HUES6 (cell line): ENCODE data around the gene ROR2.

Experiments used
- H3K27ac ChIP-seq: 2 replicates; pipeline ENCODE4 v1.7.0; 2013; ENCODE audit warnings: low read depth, mild to moderate bottlenecking, low read length, inconsistent platforms
- H3K27me3 ChIP-seq: 2 replicates; pipeline ENCODE4 v1.6.1; 2013; ENCODE audit warnings: low read length; ENCODE audit not compliant: control insufficient read depth, insufficient read depth
- H3K36me3 ChIP-seq: 2 replicates; pipeline ENCODE4 v1.6.1; 2013; ENCODE audit warnings: low read length; ENCODE audit not compliant: control insufficient read depth, insufficient read depth
- H3K4me1 ChIP-seq: 2 replicates; pipeline ENCODE4 v1.6.1; 2013; ENCODE audit warnings: low read length; ENCODE audit not compliant: control insufficient read depth, insufficient read depth
- H3K4me3 ChIP-seq: 2 replicates; pipeline ENCODE4 v1.5.1; 2013; ENCODE audit warnings: low read depth, low read length
- H3K9ac ChIP-seq: one replicate; pipeline ENCODE4 v1.6.1; 2013; ENCODE audit warnings: mild to moderate bottlenecking, low read length
- H3K9me3 ChIP-seq: 2 replicates; pipeline ENCODE4 v1.6.1; 2013; ENCODE audit warnings: low read depth, low read length; ENCODE audit not compliant: control insufficient read depth, insufficient read depth

Gene ROR2

DNA sequence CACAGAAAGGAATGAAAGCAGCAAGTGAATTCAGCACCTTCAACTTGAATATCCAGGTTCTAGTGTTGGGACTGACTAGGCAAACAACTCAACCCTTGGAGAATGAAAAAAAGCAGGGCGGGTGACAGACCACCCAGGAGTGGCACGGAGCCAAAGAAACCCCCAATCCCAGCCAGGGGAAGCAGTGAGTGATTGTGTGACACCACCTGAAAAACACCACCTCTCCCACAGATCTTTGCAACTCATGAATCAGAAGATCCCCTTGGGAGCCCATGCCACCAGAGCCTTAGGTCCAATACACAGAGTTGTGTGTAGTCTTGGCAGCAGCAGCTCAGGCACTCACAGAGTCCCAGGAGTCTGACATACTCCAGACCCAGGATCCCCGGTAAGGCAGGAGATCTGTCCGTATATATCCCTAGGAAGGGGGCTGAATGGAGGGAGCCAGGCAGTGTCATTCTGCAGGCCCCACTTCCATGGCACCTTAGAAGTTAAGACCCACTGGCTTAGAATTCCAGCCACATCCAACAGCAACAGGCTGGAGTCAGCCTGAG, 22.1 kb upstream of the ROR2 start:
- Histone ChIP-seq H3K27me3 (no peaks in the 10 kb centered on the region), H3K9ac (no peak overlapping the region), H3K27ac (no peak overlapping the region), H3K36me3 (no peaks in the 10 kb centered on the region), H3K9me3 (no peaks in the 10 kb centered on the region), H3K4me1 (no peaks in the 10 kb centered on the region; the same call in 1 of the 2 replicates), H3K4me3 (no peak overlapping the region)

DNA sequence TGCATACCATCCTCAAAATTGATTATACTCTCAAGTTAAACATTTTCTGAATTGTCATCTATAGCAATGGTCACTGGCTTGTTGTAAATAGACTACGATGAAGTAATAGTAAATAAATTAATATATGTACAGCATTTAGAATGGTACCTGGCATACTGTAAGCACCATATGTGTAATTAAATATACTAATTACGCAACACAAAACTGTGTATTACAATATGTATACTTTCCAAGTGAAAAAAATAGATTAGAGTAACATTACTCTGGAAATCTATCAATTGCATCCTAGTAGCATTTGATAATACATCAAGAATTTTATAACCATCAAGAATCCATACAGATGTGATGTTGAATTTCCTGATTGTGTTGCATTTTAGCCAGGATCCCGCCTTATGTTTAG, 17.2 kb upstream of the ROR2 start:
- H3K27ac ChIP-seq = no peak overlapping the region
- no peak overlapping the region for H3K4me3 ChIP-seq
- no peak overlapping the region for H3K9ac ChIP-seq
- no peaks in the 10 kb centered on the region; the same call in 1 of the 2 replicates for H3K4me1 ChIP-seq
- H3K36me3 ChIP-seq = no peaks in the 10 kb centered on the region
- H3K9me3 ChIP-seq = peaks cover 9% of the 10 kb centered on the region; the same call in 1 of the 2 replicates
- H3K27me3 ChIP-seq = no peaks in the 10 kb centered on the region

DNA sequence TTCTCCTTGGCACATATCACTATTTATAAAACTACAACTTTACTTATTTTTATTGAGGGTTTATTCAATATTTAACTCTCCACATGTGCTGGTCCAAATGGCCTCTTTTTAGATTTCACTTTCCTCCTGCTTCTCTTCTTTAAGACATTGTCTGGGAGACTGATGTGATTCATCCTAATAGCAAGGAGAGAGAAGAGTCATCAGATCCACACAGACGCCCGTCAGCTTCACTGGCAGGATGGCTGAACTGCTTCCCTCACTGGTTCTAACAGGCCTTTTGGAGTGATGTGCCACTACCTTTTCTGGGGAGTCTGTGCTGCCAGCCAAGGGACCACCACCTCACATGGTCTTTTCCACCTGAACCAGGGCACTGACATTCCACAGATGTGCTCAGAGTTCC, 16.5 kb upstream of the ROR2 start:
- Histone ChIP-seq H3K36me3 (no peaks in the 10 kb centered on the region), H3K27ac (no peak overlapping the region), H3K9ac (no peak overlapping the region), H3K27me3 (no peaks in the 10 kb centered on the region), H3K4me1 (no peaks in the 10 kb centered on the region), H3K9me3 (peaks cover 9% of the 10 kb centered on the region; the same call in 1 of the 2 replicates), H3K4me3 (no peak overlapping the region)

DNA sequence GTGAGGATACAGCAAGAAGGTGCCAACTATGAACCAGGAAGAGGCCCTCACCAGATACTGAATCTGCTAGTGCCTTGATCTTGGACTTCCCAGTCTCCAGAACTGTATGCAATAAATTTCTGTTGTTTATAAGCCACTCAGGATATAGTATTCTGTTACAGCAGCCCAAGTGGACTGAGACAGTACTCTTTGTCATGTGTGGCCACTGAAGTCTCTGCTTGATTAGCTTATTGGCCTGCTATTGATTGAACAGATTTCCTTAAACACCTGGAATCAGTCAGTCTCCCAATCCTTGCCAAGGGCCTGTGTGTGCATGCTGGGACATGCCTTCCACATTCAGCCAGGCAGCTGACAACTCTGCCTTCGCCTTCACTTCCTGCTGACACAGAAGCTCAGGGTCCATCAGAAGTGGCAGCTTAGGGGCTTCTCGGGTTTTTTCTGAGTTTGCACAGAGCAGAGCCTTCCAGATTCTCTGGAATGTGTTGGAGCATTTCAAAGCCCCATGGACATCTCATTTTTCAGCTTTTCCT, 13.7 kb upstream of the ROR2 start:
- H3K9ac ChIP-seq = no peak overlapping the region
- H3K4me3 ChIP-seq = no peak overlapping the region
- peaks cover 16% of the 10 kb centered on the region for H3K9me3 ChIP-seq
- no peaks in the 10 kb centered on the region for H3K4me1 ChIP-seq
- no peaks in the 10 kb centered on the region for H3K27me3 ChIP-seq
- no peaks in the 10 kb centered on the region for H3K36me3 ChIP-seq
- no peak overlapping the region for H3K27ac ChIP-seq

- Histone ChIP-seq H3K27me3 (no peaks in the 10 kb centered on the region), H3K4me1 (no peaks in the 10 kb centered on the region), H3K27ac (no peak overlapping the region), H3K4me3 (no peak overlapping the region), H3K9me3 (peaks cover 16% of the 10 kb centered on the region), H3K36me3 (no peaks in the 10 kb centered on the region), H3K9ac (no peak overlapping the region)
Observed at GRCh38 chr9:91960367-91960766, 10.3 kb upstream of the ROR2 start.

DNA sequence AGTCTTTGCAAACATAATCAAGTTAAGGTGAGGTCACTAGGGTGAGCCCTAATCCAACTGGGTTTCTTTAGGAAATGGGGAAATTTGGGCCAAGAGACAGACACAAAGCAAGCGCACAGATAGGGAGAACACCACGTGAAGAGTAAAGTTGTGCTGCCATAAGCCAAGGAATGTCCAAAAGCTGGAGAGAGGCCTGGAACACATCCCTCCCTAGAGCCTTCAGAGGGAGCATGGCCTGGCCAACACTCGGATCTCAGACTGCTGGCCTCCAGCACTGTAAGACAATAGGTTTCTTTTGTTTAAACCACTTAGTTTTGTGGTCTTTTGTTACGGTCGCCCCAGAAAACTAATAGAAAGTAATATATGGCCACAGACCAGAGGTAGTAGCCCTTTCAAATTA, 8.1 kb upstream of the ROR2 start:
- peaks cover 8% of the 10 kb centered on the region for H3K9me3 ChIP-seq
- H3K27me3 ChIP-seq = no peaks in the 10 kb centered on the region
- H3K27ac ChIP-seq = no peak overlapping the region
- H3K9ac ChIP-seq = no peak overlapping the region
- peaks cover 2% of the 10 kb centered on the region; the same call in 1 of the 2 replicates for H3K4me1 ChIP-seq
- no peaks in the 10 kb centered on the region for H3K36me3 ChIP-seq
- H3K4me3 ChIP-seq = no peak overlapping the region

GRCh38 chr9:91954841-91955471, 4.9 kb upstream of the ROR2 start:
- no peak overlapping the region for H3K4me3 ChIP-seq
- H3K9me3 ChIP-seq = peaks cover 3% of the 10 kb centered on the region; the same call in 1 of the 2 replicates
- no peak overlapping the region for H3K27ac ChIP-seq
- peaks cover 12% of the 10 kb centered on the region for H3K4me1 ChIP-seq
- no peaks in the 10 kb centered on the region for H3K36me3 ChIP-seq
- H3K27me3 ChIP-seq = peaks cover 16% of the 10 kb centered on the region
- H3K9ac ChIP-seq = no peak overlapping the region

- H3K36me3 ChIP-seq = no peaks in the 10 kb centered on the region
- H3K27ac ChIP-seq = no peak overlapping the region
- H3K9me3 ChIP-seq = peaks cover 3% of the 10 kb centered on the region; the same call in 1 of the 2 replicates
- no peak overlapping the region for H3K4me3 ChIP-seq
- H3K9ac ChIP-seq = no peak overlapping the region
- H3K4me1 ChIP-seq = peaks cover 12% of the 10 kb centered on the region
- peaks cover 16% of the 10 kb centered on the region for H3K27me3 ChIP-seq
Observed at GRCh38 chr9:91953718-91954117, 3.7 kb upstream of the ROR2 start.

DNA sequence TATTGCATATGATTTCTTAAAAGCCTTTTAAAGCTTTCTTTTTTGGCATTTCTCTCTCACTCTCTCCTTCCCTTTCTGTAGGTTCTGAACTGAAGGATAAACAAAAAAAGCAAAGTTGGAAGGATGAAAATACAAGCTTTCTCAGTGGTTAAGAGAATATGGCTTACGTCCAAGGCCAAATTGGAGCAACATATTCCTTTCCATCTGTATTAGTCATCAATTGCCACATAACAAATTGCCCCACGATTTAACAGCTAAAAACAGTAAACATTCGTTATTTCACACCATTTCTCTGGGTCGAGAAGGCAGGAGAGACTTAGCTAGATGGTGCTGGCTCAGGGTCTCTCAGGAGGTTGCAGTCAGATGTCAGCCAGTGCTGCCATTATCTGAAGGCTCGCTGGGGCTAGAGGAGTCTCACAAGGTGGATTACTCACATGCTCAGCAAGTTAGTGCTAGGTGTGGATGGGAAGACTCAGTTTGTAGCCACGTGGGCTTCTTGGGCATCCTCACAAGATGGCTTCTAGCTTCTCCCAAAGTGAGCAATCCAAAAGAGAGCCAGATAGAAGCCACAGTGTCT, 2.0 kb upstream of the ROR2 start:
- Histone ChIP-seq H3K36me3 (no peaks in the 10 kb centered on the region), H3K4me3 (no peak overlapping the region), H3K4me1 (peaks cover 25% of the 10 kb centered on the region), H3K9ac (no peak overlapping the region), H3K27ac (no peak overlapping the region), H3K27me3 (peaks cover 32% of the 10 kb centered on the region), H3K9me3 (peaks cover 3% of the 10 kb centered on the region; the same call in 1 of the 2 replicates)

DNA sequence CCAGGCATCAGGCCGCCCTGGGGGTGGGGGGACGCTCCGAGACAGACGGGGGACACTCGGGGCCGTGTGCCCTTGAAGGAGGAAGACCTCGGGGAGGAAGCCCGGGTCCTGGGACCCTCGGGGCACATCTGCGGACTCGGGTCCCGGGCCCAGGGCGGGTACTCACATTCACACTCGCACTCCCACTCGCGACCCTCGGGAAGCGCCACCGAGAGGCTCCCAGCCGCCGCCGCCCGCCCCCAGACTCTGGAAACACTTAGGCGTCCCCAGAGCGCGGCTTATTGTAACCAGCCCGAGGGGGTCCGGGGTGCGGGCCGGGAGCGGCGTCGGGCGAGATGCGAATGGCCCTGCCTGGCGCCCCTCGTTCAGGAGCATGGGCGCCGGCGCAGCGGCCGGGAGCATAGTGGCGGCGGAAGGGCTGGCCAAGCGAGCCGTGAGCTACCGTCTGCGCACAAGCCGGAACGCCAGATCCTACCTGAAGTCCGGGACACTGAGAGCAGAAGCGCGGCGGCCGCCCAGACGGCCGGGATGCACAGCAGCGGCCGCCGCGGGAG, 559 bp downstream of the ROR2 start:
- Histone ChIP-seq H3K27me3 (peaks cover 36% of the 10 kb centered on the region), H3K9me3 (peaks cover 3% of the 10 kb centered on the region; the same call in 1 of the 2 replicates), H3K9ac (peak overlapping the region; percentile 92), H3K4me3 (peak overlapping the region; percentile 83), H3K36me3 (no peaks in the 10 kb centered on the region), H3K4me1 (peaks cover 49% of the 10 kb centered on the region), H3K27ac (peak overlapping the region; percentile 72; the same call in 1 of the 2 replicates)
